Astrocyte (in vitro differentiated cells and primary cell): ENCODE data around the gene ZBTB16. TPM values are rescaled to one million over a fixed set of nuclear protein-coding genes. Genes with fewer than 3 reads are reported as not detected.

Experiments used
- DNase-seq: peaks from one replicate; pipeline ENCODE4 v3.0.0-alpha.2; 2010; ENCODE audit warnings: low read depth
- FAIRE-seq: peaks from 2 replicates; lab custom pipeline; 2011; peaks lifted over from hg19 to GRCh38; lab: Jason Lieb, UNC
- H2AFZ ChIP-seq: 2 replicates; pipeline ENCODE4 v1.6.0; 2012; ENCODE audit warnings: low read depth, low read length, inconsistent platforms
- H3K27ac ChIP-seq: 2 replicates; pipeline ENCODE4 v1.5.1; 2011; ENCODE audit warnings: low read depth, low read length, inconsistent platforms
- H3K27me3 ChIP-seq: 2 replicates; pipeline ENCODE4 v1.6.0; 2011; ENCODE audit warnings: low read length, inconsistent platforms; ENCODE audit not compliant: insufficient read depth
- H3K36me3 ChIP-seq: 2 replicates; pipeline ENCODE4 v1.5.1; 2011; ENCODE audit warnings: low read length, inconsistent platforms; ENCODE audit not compliant: insufficient read depth
- H3K4me1 ChIP-seq: 2 replicates; pipeline ENCODE4 v1.5.1; 2011; ENCODE audit warnings: low read length, inconsistent platforms; ENCODE audit not compliant: insufficient read depth
- H3K4me2 ChIP-seq: 2 replicates; pipeline ENCODE4 v1.6.0; 2012; ENCODE audit warnings: low read length, inconsistent platforms
- H3K4me3 ChIP-seq: 2 replicates; pipeline ENCODE4 v1.5.1; 2011; ENCODE audit warnings: low read depth, mild to moderate bottlenecking, low read length, inconsistent platforms; ENCODE audit not compliant: insufficient read depth
- H3K79me2 ChIP-seq: 2 replicates; pipeline ENCODE4 v1.6.0; 2012; ENCODE audit warnings: mild to moderate bottlenecking, low read length, inconsistent platforms; ENCODE audit not compliant: insufficient read depth
- H3K9ac ChIP-seq: 2 replicates; pipeline ENCODE4 v1.6.0; 2012; ENCODE audit warnings: mild to moderate bottlenecking, low read length, inconsistent platforms
- H3K9me3 ChIP-seq: 2 replicates; pipeline ENCODE4 v1.5.1; 2012; ENCODE audit warnings: low read depth, mild to moderate bottlenecking, low read length, inconsistent platforms; ENCODE audit not compliant: insufficient read depth
- H4K20me1 ChIP-seq: 2 replicates; pipeline ENCODE4 v1.6.0; 2012; ENCODE audit warnings: low read length, inconsistent platforms; ENCODE audit not compliant: insufficient read depth
- H3K27ac Mint-ChIP-seq: one replicate; pipeline ENCODE4 v1.8.0; 2021; ENCODE audit warnings: mild to moderate bottlenecking, mixed read lengths; ENCODE audit not compliant: unreplicated experiment
- H3K27me3 Mint-ChIP-seq: one replicate; pipeline ENCODE4 v1.8.0; 2021; ENCODE audit warnings: low read depth, mixed read lengths; ENCODE audit not compliant: unreplicated experiment
- H3K36me3 Mint-ChIP-seq: one replicate; pipeline ENCODE4 v1.8.0; 2021; ENCODE audit warnings: low read depth, mixed read lengths; ENCODE audit not compliant: unreplicated experiment
- H3K4me1 Mint-ChIP-seq: one replicate; pipeline ENCODE4 v1.8.0; 2021; ENCODE audit warnings: low read depth, mixed read lengths; ENCODE audit not compliant: unreplicated experiment
- H3K4me3 Mint-ChIP-seq: one replicate; pipeline ENCODE4 v1.8.0; 2021; ENCODE audit warnings: mild to moderate bottlenecking, moderate library complexity, mixed read lengths; ENCODE audit not compliant: unreplicated experiment
- H3K9me3 Mint-ChIP-seq: one replicate; pipeline ENCODE4 v1.8.0; 2021; ENCODE audit warnings: mild to moderate bottlenecking, mixed read lengths; ENCODE audit not compliant: unreplicated experiment
- CTCF ChIP-seq: IDR thresholded peaks from 2 replicates; pipeline ENCODE4 v1.5.1; 2011; ENCODE audit warnings: low read depth, mild to moderate bottlenecking, inconsistent platforms, low read length, moderate library complexity; ENCODE audit not compliant: insufficient read depth
- EZH2 ChIP-seq: IDR thresholded peaks from 2 replicates; pipeline ENCODE4 v1.6.1; 2012; ENCODE audit warnings: mild to moderate bottlenecking, low read length, inconsistent platforms; ENCODE audit not compliant: insufficient read depth
- total RNA-seq: library from RNA; stranded (reverse); gene quantifications from 2 replicates; pipeline ENCODE4 v1.2.1, GENCODE V29; 2021

The ZBTB16 gene
- total RNA-seq, 1 donor from 2014 or later: 0.50 TPM

DNA sequence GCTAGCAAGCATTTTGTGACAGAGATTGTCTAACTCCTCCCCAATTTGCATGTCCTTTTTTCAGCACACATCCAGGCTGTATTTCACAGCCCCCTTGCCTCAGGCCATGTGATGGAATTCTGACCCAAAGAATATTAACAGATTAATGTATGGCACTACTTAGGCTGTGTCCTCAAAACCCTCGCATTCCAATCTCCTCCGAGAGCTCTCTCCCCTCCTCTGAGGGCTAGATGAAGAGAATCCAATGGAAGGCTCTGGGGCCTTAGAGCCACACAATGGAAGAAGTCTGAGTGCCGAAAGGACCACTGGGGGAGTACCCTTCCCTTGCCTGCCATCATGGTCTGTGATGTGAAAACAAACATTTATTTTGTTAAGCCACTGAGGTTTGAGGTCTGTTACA, 223.0 kb downstream of the ZBTB16 start:
- Histone ChIP-seq H4K20me1 (no peaks in the 10 kb centered on the region), H3K4me2 (no peak overlapping the region)

GRCh38 chr11:114283422-114283821, 223.9 kb downstream of the ZBTB16 start:
- Mint-ChIP-seq H3K36me3 (no peaks in the 10 kb centered on the region), H3K4me1 (peaks cover 51% of the 10 kb centered on the region), H3K4me3 (no peak overlapping the region), H3K27ac (no peak overlapping the region), H3K9me3 (no peaks in the 10 kb centered on the region), H3K27me3 (no peaks in the 10 kb centered on the region)
- Histone ChIP-seq H3K9me3 (no peaks in the 10 kb centered on the region), H3K27ac (no peak overlapping the region), H3K4me3 (no peak overlapping the region), H3K4me2 (no peak overlapping the region), H3K4me1 (peaks cover 30% of the 10 kb centered on the region), H4K20me1 (no peaks in the 10 kb centered on the region), H2AFZ (no peak overlapping the region), H3K27me3 (peaks cover 3% of the 10 kb centered on the region), H3K79me2 (no peaks in the 10 kb centered on the region), H3K9ac (no peak overlapping the region), H3K36me3 (no peaks in the 10 kb centered on the region)
- DNase-seq (no peak), FAIRE-seq (no peak)
- TF ChIP-seq CTCF: no peak
- TF ChIP-seq EZH2: no peak

More for the DNA sequence above, 223.0 kb downstream of the ZBTB16 start:
- no peak overlapping the region for H3K9ac ChIP-seq
- Mint-ChIP-seq H3K27ac (no peak overlapping the region), H3K36me3 (no peaks in the 10 kb centered on the region), H3K9me3 (no peaks in the 10 kb centered on the region), H3K4me1 (peaks cover 46% of the 10 kb centered on the region), H3K4me3 (no peak overlapping the region), H3K27me3 (no peaks in the 10 kb centered on the region)
- H3K36me3 ChIP-seq: no peaks in the 10 kb centered on the region
- FAIRE-seq (no peak), DNase-seq (no peak)
- H3K27me3 ChIP-seq: peaks cover 3% of the 10 kb centered on the region
- TF ChIP-seq EZH2: no peak
- TF ChIP-seq CTCF: no peak
- no peak overlapping the region for H2AFZ ChIP-seq
- H3K79me2 ChIP-seq: no peaks in the 10 kb centered on the region
- H3K4me1 ChIP-seq: peaks cover 30% of the 10 kb centered on the region
- H3K4me3 ChIP-seq: no peak overlapping the region
- no peaks in the 10 kb centered on the region for H3K9me3 ChIP-seq
- no peak overlapping the region for H3K27ac ChIP-seq

- Histone ChIP-seq H2AFZ (no peak overlapping the region), H4K20me1 (no peaks in the 10 kb centered on the region), H3K79me2 (no peaks in the 10 kb centered on the region), H3K9me3 (no peaks in the 10 kb centered on the region), H3K4me2 (no peak overlapping the region), H3K4me3 (no peak overlapping the region), H3K27me3 (peaks cover 3% of the 10 kb centered on the region), H3K36me3 (no peaks in the 10 kb centered on the region), H3K4me1 (peaks cover 30% of the 10 kb centered on the region), H3K27ac (no peak overlapping the region), H3K9ac (no peak overlapping the region)
- Mint-ChIP-seq H3K27ac (no peak overlapping the region), H3K36me3 (no peaks in the 10 kb centered on the region), H3K9me3 (no peaks in the 10 kb centered on the region), H3K27me3 (no peaks in the 10 kb centered on the region), H3K4me3 (no peak overlapping the region), H3K4me1 (peaks cover 51% of the 10 kb centered on the region)
- FAIRE-seq (no peak), DNase-seq (no peak)
- TF ChIP-seq CTCF (no peak), EZH2 (no peak)
Observed at GRCh38 chr11:114284021-114284420, 224.5 kb downstream of the ZBTB16 start.
